Measurements from ENCODE around the gene CIB1.
"Not testable (repeated sequence)": the region's sequence is repeated elsewhere in the genome, so short reads cannot be mapped to it uniquely, and the experiment has no call there.

CIB1 gene

GRCh38 chr15:90191344-90191687 lies 42.4 kb downstream of the CIB1 start:
- DNase-seq: no peak

- peak; percentile 98 for DNase-seq
Measured at GRCh38 chr15:90190606-90191343, 43.0 kb downstream of the CIB1 start.

GRCh38 chr15:90189781-90190467 lies 43.8 kb downstream of the CIB1 start:
- peak; percentile 65 for DNase-seq

GRCh38 chr15:90188914-90189748 lies 44.6 kb downstream of the CIB1 start:
- peak; percentile 36 for DNase-seq

GRCh38 chr15:90188065-90188464 lies 45.7 kb downstream of the CIB1 start:
- DNase-seq: not testable (repeated sequence)

GRCh38 chr15:90187257-90187868 lies 46.4 kb downstream of the CIB1 start:
- DNase-seq: no peak

GRCh38 chr15:90184786-90185704 lies 48.7 kb downstream of the CIB1 start:
- DNase-seq: peak; percentile 97

GRCh38 chr15:90184119-90184785 lies 49.5 kb downstream of the CIB1 start:
- peak; percentile 95 for DNase-seq

- DNase-seq: no peak
Measured at GRCh38 chr15:90181776-90182175, 52.0 kb downstream of the CIB1 start.
